NCI-H2107 treated with DMSO at 0.1 percent for 48 hours (cell line): Measurements from ENCODE around the gene STRADA.

Experiments used
- DNase-seq: peaks from one replicate; lab custom pipeline; 2025; ENCODE audit not compliant: unreplicated experiment; lab: John Stamatoyannopoulos, UW

The STRADA gene, protein sequence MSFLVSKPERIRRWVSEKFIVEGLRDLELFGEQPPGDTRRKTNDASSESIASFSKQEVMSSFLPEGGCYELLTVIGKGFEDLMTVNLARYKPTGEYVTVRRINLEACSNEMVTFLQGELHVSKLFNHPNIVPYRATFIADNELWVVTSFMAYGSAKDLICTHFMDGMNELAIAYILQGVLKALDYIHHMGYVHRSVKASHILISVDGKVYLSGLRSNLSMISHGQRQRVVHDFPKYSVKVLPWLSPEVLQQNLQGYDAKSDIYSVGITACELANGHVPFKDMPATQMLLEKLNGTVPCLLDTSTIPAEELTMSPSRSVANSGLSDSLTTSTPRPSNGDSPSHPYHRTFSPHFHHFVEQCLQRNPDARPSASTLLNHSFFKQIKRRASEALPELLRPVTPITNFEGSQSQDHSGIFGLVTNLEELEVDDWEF

GRCh38 chr17:63741408-63742173 lies at the start of gene STRADA:
Gene STRADA (minus strand): TSS chr17:63741799. CDS start chr17:63728369, 13,430 bp downstream.
- DNase-seq: peak; percentile 98

GRCh38 chr17:63790057-63790456 lies 48.5 kb upstream of the STRADA start:
- DNase-seq: no peak

GRCh38 chr17:63786971-63787711 lies 45.5 kb upstream of the STRADA start:
- DNase-seq: no peak

DNA sequence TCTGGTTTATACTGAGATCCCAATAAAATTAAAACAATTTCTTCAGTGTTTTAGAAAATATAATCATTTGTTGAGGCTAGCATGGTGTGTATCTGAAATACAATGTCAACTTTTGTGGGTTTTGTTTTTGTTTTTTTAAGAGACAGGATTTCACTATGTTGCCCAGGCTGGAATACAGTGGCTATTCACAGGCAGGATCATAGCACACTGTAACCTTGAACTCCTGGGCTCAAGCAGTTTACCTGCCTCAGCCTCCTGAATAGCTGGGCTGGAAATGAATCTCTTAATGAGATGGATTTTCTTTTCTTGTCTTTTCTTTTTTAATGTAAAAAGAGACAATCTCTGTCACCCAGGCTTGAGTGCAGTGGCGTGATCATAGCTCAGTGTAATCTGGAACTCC lies 44.5 kb upstream of the STRADA start:
- no peak for DNase-seq

DNA sequence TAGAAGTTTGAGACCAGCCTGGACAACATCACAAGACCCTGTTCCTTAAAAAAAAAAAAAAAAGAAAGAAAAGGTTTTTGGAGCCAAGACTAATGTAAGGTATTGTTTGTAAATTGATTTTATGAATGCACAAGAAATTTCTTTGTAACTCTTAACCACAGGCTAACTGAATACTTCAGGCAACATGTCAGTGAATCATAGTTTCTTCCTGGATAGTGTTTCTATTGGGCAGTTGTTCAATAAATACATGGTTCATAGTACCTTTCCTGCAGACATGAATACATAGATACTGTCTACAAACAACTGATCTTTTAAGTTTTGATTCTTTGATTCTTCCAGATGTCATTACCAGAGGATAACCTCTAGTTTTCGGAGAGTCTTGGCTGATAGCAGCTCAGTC lies 44.0 kb upstream of the STRADA start:
- no peak for DNase-seq

DNA sequence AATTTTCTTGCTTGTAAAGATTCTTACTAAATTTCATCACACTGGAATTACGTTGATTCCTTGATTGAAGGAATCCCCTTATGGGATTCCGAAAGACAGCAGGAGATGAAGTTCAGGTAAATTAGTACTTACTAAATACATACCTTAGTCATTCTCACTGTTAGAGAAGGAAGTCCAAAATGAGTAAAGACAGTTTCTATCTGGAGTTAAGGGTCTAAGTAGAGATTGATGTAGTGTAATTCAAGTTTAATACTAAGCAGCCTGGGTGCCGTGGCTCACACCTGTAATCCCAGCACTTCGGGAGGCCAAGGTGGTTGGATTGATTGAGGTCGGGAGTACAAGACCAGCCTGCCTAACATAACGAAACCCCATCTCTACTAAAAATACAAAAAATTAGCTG lies 41.9 kb upstream of the STRADA start:
- DNase-seq: no peak

DNA sequence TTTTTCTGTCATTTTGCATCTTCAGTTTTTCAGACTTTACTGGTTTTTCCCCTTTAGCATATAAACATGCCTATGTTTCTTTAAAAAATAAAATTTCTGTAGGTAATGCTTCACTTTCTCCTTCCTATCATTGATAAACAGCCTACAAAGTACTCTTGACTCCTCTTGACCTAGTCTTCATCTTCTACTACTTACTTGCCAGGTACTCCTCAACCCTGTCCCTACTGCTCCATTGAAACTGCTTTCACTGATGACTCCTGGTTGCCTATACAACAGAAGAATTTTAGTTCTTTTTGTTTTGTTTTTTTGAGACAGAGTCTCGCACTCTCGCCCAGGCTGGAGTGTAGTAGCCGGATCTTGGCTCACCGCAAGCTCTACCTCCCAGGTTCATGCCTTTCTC lies 39.3 kb upstream of the STRADA start:
- no peak for DNase-seq

- peak; percentile 40 for DNase-seq
Observed at GRCh38 chr17:63780507-63780906, 38.9 kb upstream of the STRADA start.

- no peak for DNase-seq
Observed at GRCh38 chr17:63775420-63775819, 33.8 kb upstream of the STRADA start.

DNA sequence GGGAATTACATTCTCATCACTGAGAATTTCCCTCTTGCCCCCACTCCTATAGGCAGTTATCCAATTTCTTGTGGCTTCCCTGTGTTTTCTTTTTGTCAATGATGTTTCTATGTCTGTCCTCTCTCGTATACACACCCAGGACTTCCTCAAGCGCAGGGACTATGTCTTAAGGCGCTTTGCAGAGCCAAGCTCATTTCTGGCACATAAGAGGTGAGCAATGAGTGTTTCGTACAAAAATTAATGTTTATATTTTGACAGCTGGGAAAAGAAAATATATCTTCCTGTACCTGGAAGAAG lies 33.3 kb upstream of the STRADA start:
- no peak for DNase-seq

DNA sequence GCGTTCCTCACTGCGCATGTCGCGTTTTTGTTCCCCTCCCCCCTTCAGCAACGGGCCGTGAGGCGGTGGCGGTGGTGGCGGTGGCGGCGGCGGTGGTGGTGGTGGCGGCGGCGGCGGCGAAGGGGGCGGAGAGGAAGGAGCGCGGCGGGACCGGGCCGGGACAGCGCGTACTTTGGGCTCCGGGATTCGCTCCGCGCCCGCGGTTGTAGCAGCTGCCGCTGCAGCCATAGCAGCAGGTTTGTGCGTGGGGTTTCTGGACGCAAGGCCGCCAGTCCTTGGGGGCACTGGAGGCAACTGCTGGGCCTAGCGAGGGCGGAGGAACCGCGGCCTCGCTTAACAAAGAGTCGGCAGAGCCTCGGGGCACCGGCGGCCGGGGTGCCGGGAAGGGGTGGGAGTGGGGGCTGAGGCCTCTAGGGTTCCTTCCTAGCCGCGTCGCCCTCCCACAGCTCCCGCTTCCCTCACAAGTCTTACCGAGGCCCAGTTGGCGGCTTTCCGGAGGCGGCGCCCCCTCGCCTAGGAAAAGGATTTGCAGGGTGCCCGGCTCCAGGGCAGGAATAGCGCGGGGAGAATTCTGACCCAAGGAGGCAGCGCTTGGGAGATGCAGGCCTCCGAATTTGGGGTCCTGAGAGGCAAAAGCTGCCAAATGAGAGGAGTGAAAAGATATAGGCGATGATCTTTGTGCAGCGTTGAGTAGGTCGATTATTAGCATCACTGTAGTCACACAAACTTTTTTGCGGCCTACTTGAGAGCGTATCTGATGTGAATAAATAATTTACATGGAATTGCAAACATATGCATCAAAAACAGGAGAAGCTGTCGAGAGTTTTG lies 32.8 kb upstream of the STRADA start, which contains the start of gene DDX42:
DDX42 (plus strand) TSS at position 30 of the 828 bp plus-strand sequence. CDS start 12,880 bp downstream, outside the sequence.
- DNase-seq: no peak

DNA sequence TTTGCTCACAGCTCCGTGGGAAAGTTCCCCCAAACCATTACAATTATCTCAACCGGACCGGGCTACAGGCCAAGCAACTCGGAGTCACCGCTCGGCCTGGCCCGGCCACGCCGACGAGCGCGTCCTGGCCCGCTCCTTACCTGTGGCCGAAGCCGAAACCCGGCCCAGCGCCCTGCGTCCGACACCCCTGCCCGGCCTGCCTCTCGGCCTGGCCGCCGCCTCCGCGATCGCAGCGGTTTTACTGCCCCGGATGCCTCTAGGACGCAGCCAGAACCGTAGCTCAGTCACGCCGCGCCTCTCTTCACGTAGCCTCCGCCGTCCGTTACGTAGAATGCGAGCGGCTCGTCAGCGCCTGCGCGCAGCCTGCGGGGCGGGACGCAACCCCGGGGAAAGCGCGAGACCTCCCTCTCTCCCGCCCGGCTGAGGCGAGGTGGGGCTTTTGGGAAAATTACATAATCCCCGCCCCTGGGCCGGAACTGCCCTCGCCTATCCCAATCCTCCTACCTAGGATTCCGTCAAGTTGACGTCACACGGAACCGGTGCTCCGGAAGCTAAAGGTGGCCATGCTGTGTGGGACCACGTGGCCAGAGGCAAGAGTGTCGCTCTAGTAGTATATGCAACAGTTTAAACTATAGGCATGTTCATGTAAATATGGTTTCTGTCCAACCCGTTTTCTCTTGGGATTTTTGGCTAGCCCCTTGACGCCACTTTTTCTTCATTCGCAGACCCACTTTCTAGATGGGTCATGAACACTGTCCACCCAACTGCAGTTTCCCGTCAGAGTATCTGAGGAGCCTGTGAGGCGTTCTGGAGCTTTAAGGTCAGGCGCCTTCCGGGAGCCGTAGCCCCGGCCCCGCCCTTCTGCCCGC lies 31.9 kb upstream of the STRADA start, which contains the start of gene CCDC47:
CCDC47 (minus strand) TSS at position 326 of the 869 bp plus-strand sequence. CDS start 7,422 bp downstream, outside the sequence.
- peak; percentile 96 for DNase-seq

DNA sequence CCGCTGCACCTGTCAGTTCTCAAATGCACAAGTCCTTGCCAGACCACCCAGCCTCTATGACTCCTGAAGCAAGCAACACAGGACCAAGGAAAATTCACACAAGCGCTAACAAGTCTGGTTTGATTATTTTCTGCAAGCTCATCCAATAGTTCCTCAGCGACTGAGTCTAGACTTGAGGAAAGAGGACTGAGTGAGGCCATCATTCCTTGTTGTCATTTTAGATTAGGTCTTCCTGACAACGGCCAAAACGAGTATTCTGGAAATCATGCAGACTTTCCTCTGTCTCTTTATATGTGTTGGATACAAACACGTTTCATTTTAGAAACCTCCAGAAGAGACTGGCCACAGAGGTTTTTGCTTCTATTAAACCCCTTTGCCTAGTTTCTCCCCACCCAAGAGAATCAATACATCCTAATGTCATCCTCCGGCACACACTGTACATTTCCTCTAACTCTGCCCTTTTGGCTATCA lies 31.2 kb upstream of the STRADA start:
- no peak for DNase-seq

- DNase-seq: no peak
Observed at GRCh38 chr17:63768433-63768832, 26.8 kb upstream of the STRADA start.

DNA sequence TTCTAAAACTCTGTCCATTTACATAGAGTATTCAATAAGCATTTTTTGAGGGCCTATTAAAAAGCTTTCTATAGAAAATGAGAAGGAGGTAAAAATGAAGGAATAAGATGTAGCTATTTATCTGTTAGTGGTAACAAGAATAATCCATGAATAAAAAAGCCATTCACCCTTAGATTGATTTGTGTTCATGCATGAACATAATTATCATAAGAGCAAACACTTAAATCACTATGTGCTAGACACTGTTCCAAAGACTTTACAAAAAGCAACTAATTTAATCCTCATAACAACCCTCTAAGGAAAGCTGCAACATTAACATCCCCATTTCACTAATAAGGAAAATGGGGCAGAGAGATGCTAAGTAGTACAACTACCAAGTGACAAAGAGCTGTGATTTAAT lies 25.2 kb upstream of the STRADA start:
- DNase-seq: no peak

DNA sequence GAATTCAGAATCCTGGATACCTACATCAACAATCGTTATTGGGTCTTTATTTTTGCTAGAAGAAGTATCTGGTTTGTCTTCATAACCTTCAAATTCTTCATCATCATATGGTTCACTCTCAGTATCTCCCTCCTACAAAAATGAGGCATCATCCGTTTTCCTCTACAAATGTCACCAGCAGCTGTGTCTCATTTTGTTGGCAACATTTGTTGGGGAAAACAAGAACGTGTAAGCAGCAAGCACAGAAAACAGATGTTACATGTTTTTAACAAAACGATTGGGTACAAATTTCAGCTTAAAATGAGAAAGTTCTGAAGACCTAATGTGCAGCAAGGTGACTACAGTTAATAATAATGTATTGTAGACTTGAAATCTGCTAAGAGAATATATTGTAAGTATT lies 23.1 kb upstream of the STRADA start:
- DNase-seq: no peak

DNA sequence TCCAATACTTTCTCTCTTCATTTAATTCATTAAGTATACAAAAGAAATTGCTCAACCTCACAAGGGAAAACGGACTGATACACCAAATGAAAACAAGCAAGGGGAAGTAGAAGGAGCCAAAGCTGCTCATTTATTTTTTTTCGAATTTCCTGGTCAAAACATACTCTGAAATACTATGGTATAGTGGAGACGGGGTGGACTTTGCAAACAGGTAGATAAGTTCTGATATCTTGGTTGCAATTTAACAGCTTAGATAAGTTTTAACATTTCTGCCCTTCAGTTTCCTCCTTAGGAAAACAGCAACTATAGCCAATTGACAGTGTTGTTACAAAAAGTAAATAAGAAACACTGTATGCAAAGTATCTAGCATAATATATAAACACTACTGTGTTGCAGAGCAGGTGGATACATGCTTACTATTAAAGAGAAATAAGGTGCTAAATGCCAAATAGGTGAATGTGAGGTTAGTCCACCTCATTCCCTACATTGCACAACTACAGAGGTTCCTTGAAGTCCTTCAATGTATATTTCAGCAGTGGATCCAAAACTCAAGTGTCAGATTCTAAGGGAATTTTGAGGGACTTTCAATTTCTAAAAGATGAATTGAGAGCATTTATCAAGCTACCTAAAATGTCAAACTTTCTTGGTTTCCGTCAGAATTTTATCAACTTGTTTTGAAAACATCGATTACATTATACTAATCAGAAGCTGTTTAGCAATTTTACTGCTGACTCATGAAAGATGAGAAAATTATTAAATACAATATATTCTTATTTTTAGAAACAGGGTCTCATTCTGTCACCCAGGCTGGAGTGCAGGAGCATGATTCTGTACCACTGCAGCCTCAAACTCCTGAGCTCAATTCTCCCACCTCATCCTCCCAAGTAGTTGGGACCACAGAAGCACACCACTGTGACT lies 20.8 kb upstream of the STRADA start:
- DNase-seq: no peak

GRCh38 chr17:63760771-63761539 lies 19.4 kb upstream of the STRADA start:
- DNase-seq: no peak
